HG03460 (cell line): ENCODE data around the gene DTD1.
"Not testable (repeated sequence)": the region's sequence is repeated elsewhere in the genome, so short reads cannot be mapped to it uniquely, and the experiment has no call there.

Source experiments
- ATAC-seq: cut with Tn5 transposase; IDR thresholded peaks from one replicate; pipeline ENCODE4 v1.9.1; 2021; ENCODE audit not compliant: unreplicated experiment

Gene DTD1

DNA sequence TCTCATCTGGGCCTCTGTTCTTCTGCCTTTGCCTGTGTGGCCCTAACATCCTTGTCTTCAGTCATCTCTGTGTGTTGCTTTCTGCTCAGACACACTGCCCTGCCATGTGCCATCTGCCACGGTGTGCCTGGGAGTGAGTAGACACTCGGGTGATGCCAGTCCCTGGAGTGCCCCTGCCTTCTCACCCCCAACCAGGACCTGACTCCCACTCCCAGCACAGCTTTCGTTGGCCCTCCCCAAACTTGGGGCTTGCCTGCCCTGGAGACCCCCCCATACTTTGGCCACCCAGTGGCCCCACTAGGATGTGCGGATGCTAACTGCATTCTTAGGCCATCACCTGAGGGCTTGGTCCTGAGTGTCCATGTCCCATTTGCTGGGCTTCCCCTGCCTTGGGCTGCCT, 149.3 kb downstream of the DTD1 start:
- no peak for ATAC-seq

DNA sequence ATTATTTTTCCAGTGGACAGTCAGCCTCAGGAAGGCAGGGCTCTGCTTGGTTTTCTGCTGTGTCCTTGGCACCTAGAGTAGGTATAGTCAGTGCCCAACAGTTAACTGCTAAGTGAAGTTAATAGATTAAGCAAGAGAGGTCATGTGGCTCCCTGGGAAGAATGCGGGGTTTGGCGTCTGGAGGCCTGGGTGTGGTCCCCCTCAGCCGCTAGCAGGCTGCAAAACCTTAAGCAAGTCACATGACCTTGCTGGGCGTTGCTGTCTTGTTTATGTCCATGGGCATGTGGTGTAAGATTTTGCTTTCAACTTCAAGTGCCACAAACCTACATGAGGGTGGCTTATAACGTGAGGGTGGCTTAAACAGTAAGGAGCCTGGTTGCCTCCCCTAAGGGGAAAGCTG, 150.2 kb downstream of the DTD1 start:
- no peak for ATAC-seq

- ATAC-seq = no peak
Measured at GRCh38 chr20:18738888-18739287, 151.0 kb downstream of the DTD1 start.

DNA sequence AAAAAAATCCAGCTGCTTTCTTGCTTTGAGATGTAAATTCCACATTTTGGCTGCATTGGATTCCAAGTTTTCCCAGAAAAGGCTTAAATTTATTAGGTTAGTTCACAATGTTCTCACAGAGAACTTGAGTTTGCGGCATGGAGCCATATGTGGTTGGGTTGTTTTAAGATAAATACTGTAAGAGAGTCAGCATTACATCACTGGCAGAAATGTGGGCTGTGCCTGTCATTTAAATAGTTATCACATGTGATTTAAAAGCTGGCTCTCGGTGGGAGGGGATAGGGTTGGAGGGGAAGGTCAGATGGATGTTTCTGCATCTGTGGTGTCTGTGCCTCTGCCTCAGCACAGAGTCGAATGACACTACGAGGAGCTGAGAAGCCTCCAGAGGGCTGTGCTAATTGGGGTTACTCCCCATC, 151.9 kb downstream of the DTD1 start:
- no peak for ATAC-seq

DNA sequence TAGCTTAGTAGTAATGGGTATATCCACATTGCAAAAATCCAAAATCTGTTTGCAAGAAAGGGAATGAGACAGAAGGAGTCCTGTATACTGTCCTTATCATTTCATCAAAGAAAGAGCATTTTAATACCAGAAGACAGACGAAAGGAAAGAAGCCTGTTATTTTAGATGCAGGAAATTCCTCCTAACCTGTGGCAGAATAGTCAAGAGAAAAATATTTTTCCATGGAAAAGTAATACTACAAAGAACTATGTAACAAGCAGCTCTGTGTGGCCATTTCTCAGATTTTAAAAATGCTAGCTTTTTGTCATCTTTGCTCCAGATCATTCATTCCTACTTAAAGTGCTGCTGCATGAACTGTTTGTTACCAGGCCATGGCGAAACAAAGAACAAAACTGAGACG, 152.9 kb downstream of the DTD1 start:
- no peak for ATAC-seq

- ATAC-seq = no peak
Measured at GRCh38 chr20:18742841-18743240, 155.0 kb downstream of the DTD1 start.

- ATAC-seq = no peak
Measured at GRCh38 chr20:18743665-18744440, 156.0 kb downstream of the DTD1 start.

GRCh38 chr20:18747090-18747489, 159.2 kb downstream of the DTD1 start:
- no peak for ATAC-seq

GRCh38 chr20:18748987-18749386, 161.1 kb downstream of the DTD1 start:
- no peak for ATAC-seq

DNA sequence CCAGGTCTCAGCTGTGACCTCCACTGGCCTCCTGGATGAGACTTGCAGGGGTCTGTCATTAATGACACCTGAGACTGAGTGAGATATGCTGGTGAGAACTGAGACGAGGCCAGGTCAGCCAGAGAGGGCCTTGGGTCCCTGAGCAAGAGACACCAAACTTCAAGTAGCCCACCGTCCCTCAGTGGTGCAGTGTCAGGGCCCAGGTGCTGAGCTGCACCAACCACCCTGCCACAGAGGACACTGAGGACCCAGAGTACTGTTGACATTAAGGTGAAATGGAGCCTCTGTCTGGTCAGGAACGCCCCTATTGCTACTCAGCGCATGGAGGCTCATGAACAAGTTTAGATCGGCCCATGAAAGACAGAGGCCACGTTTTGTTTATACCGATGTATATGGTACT, 161.7 kb downstream of the DTD1 start:
- no peak for ATAC-seq

GRCh38 chr20:18750735-18751134, 162.9 kb downstream of the DTD1 start:
- no peak for ATAC-seq

DNA sequence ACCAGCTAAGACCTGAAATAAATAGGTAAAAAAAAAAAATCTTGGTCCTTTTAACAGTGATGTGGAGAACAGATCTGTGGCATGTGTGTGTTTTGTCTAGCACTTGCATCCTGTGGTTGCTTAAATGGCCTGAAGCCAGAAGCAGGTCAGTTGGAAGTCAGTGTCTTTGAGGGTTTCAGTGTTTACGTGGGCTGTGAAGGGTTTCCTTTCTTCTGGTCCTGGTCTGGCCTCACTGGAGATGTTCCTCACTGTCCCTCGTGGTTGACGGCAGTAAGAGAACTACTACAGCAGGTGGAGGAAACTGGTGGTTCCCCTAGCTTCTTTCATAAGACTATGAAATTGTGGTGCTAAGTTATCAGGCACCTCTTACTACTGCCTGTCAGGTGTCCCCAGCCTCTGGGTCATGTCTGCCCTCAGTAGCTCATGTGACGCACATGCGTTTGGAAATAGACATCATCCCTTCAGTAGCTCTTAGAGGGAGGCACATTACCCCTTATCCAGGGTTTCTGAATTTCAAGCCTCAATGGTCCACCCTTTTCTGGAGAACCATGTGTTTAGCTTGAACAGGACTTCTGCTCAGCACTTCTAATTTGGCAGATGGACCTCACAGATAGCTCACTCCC, 166.3 kb downstream of the DTD1 start:
- ATAC-seq = peak; percentile 99

GRCh38 chr20:18754653-18755045, 166.8 kb downstream of the DTD1 start:
- ATAC-seq = no peak

DNA sequence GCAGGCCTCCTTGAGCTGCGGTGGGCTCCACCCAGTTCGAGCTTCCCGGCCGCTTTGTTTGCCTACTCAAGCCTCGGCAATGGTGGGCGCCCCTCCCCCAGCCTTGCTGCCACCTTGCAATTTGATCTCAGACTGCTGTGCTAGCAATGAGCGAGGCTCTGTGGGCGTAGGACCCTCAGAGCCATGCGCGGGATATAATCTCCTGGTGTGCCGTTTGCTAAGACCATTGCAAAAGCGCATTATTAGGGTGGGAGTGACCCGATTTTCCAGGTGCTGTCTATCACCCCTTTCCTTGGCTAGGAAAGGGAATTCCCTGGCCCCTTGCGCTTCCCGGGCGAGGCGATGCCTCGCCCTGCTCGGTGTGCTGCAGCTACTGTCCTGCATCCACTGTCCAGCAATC, 173.0 kb downstream of the DTD1 start:
- ATAC-seq = not testable (repeated sequence)

DNA sequence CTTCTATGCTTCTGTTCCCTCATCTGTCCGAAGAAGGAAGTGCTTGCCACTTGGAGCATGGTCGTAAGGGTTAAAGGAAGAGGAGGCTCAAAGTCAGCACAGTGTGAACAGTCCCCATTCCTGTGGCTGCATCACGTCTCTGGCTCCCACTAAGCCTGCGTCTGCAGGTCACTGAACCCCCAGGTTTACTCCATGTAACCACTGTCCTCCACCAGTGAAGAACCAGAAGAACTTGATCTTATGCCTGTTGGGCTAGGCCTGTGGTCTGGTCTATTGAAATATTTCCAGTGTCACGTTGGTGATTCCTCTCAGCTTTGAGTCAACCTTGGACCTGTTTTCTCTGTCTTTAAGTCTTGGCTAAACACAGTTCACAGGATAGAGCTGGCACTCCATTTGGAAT, 179.8 kb downstream of the DTD1 start:
- ATAC-seq = no peak

DNA sequence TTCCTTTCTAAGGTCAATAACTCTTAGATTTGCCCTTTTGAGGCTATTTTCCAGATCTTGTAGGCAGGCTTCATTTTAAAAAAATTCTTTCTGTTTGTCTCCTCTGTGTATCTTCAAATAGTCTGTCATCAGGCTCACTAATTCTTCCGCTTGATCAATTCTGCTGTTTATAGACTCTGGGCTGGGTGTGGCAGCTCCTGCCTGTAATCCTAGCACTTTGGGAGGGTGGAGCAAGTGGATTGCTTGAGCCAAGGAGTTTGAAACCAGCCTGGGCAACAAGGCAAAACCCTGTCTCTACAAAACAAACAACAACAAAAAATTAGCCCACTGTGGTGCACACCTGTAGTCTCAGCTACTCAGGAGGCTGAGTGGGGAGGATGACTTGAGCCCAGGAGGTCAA, 185.7 kb downstream of the DTD1 start:
- ATAC-seq = no peak

DNA sequence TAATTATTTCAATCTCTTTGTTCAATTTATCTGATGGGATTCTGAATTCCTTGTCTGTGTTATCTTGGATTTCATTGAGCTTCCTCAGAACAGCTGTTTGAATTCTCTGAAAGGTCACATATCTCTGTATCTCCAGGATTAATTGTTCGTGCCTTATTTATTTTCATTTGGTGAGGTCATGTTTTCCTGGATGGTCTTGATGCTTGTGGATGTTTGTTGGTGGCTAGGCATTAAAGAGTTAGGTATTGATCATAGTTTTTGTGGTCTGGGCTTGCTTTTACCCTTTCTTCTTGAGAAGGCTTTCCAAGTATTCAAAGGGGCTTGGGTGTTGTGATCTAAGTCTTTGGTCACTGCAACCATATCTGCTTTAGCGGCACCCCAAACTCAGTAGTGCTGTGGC, 186.4 kb downstream of the DTD1 start:
- ATAC-seq = no peak

GRCh38 chr20:18775633-18776032, 187.8 kb downstream of the DTD1 start:
- ATAC-seq = no peak

DNA sequence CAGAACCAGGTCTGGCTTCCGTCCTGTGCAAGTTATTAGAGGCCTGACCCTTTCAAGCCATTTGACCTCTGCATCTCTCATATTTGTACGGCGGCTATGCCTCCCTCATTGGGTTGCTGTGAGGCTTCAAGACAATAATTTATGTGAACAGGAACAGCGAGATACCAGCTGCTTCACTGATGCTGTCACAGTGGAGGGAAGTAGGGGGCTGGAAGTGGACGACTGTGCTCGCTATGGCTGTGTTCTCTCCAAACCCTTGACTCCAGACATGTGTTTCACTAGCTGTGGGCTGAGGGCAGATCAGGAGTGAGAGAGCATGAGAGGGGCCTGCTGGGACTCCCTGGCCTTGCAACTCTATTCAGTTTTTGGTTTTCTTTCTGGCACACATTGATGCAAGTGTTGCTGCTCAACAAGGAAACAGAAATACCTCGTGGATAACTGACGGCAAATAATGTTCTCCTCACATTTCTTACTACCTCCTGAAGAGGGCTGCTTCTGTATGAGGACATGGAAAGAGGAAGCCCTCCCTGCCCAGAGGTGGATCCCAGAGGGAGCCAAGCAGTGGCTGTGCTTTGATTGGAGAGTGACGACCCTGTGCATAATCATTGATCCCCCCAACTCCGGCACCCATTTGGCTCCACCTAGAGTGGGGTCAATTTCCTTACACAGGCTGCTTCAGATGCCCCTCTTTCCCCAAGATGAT, 191.0 kb downstream of the DTD1 start:
- no peak for ATAC-seq

GRCh38 chr20:18780385-18781130, 192.7 kb downstream of the DTD1 start:
- no peak for ATAC-seq

- ATAC-seq = no peak
Measured at GRCh38 chr20:18781509-18781908, 193.7 kb downstream of the DTD1 start.
